Stimulated activated CD4-positive, alpha-beta T cell treated with anti-CD3 and anti-CD28 coated beads, TNF-alpha, amount 100 ng/mL, for 24 hours (primary cell): Measurements from ENCODE around the gene RGS5.
"Not testable (repeated sequence)": the region's sequence is repeated elsewhere in the genome, so short reads cannot be mapped to it uniquely, and the experiment has no call there.

ENCODE experiments used
- DNase-seq, 3 experiments: peaks; one replicate each; pipeline ENCODE4 v3.0.0-alpha.2; 2020; ENCODE audit warnings: low read depth in 3 of 3

The RGS5 gene, protein sequence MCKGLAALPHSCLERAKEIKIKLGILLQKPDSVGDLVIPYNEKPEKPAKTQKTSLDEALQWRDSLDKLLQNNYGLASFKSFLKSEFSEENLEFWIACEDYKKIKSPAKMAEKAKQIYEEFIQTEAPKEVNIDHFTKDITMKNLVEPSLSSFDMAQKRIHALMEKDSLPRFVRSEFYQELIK

DNA sequence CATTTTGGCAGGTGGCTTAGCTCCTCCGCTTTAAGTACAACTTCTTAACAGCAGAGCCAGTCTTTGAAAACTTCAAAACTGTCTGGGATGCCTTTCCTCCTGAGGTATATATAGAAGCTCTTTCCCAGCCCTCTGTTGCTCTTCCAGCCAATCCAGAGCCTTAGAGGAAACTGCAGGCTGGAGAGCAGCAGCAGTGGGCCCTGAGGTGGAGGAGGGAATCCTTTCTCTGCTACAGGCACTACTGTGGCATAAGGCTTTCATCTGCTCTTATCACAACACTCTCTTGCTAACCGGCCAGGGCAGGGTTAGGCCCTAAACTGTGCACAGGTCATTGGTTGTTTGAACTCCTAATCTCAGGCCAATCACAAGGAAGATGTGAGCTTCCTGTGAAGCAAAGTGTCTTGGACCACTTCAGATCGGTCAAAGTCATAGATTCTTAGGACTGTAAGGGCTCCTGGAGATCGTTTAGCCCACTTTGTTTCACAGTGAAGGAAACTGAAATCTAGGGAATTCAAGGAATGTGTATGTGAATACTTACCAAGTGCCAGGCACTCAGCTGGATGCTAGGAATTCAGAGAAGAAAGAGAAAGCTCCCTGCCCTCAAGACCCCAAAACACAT, at the start of gene RGS5:
Gene RGS5, minus strand, starts transcription at position 84 of the 619 bp plus-strand sequence. Its CDS starts 81 bp downstream, at position 3.
- DNase-seq = no peak

DNA sequence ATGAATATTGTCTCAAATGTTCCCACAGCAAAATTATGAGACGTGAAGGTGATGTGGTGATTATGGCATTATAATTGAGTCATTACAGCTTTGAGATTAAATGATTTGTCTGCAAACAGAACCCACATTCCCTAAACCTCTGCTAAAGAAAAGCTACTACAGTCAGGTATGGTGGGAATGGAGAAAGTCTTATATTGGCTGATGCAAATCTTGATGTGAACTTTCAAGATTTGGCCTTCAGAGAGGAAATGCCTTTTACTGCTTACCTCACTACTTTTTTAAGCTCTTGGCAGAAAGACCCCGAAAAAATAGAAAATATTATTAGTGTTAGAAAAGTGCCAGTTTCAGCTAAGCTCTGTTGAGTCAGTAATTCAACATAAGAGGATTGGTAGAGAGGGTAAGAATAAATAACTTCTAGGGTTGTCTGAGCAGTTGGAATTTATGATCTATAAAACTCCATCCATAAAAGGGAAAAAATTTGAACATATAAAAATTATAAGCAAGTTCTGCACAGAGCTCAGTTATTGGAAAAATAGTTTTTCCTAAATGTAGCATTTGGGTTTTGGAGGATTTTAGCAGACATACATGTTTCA, 47.8 kb upstream of the RGS5 start:
- DNase-seq = no peak

DNA sequence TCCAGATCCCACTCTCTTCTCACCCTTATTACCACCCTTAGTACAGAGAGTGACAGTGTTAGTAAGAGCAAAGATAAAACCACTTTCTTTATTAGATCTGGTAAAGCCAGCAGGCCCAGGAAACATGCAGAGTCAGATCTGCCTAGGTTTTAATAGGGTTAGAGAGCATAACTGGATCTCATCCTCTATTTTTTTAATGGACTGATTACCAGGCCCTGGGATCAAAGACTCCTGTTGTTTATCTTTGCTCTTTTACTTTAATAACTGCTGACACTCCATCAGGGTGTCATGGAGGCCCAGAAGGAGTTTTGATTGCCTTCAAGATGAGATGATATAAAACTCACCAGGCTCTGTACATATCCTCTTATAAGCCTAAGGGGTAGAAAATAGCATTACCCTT, 45.3 kb upstream of the RGS5 start:
- no peak for DNase-seq

DNA sequence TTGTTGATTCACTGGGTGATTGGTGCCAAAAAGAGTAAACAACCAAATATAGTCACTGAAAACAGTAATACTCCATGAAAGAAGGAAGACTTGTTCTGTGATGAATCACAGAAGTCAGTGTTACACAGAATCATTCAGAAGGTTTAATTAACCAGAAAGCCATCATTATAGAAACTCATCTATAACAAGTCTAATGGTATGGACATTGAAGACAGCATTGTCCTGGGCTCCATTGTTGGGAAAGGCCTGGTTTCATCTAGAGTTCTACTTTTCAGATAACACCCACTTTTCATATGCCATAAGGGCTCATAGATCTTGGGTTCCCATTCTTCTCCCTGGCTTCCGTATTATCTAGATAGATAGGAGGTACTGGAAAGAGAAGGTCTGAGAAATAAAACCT, 41.9 kb upstream of the RGS5 start:
- not testable (repeated sequence) for DNase-seq

DNA sequence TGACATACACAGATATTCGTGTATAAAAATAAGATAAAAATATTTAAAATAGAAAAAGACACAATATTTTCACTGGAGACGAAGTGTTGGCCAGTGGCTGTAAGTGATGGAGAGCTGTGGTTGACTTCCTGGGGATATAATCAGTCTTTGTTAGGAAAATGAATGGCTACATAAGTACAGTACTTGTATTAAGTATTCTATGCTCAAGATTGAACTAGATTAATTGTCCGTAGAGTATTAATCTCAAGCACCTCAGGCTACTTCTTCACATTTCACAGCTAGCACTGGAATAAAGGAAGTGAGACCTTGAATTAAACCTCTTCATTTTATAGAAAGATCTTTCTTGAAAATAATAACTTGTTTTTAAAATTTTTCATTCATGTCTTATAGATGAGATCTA, 39.0 kb upstream of the RGS5 start:
- DNase-seq = no peak

DNA sequence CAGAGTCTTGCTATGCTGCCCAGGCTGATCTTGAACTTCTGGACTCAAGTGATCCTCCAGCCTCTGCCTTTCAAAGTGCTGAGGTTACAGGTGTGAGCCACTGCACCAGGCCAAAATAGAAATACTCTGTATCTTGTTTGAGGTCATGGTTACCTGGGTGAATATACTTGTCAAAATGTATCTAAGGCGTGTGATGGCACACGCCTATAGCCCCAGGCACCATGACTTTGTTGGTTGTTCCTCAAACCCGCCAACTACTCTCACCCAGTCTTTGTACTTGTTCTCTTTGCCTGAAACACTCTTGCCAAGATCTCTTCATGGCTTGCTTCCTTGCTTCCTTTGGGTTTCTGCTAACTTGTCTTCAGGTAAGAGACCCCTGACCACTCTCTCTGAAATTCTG, 38.0 kb upstream of the RGS5 start:
- no peak for DNase-seq

DNA sequence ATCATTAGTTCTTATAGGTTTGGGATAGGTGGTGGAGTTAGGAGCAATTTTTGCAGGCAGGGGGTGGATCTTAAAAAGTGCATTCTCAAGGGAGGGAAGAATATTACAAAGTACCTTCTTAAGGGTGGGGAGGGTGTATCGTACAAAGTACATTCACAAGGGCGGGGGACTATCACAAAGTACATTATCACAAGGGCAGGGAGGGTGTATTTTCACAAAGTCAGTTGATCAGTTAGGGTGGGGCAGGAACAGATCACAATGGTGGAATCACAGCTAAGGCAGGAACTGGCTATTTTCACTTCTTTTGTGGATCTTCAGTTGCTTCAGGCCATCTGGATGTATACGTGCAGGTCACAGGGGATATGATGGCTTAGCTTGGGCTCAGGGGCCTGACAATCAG, 30.9 kb upstream of the RGS5 start:
- not testable (repeated sequence) for DNase-seq

DNA sequence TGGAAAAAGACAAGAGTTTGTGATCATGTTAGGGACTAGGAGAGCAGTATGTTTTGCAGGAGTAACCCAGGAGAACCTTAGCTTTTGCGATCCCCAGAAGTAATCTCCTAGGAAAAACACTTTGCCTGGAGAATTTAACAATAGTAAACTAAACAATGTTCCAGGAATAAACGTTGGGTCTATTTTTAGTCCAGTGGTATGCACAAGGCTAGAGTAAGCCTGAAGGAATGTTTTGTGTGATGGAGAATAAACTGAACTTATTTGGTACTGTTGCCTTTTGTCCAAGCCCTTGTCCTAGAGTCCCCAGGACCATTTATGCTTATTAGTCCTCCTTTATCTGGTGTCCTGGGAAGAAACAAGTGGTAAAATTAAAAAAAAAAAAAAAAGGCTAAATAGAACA, 28.7 kb upstream of the RGS5 start:
- no peak for DNase-seq

DNA sequence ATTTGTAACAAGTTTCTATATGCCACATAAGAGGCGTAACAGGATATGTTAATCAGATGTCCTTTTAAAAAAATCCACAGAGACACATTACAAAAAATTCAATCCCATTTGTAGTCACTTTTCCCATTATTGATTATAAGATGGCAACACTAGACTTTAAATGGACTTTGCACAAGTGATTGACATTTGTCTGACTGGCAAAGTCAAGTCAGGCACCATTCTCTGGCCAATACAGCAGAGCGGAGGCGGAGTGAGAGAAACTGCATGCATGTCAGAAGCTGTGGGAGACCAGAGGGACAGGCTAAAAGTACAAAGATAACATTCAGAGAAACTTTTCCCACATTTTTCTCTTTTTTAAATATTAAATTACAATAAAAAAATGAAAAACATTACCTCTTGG, 28.1 kb upstream of the RGS5 start:
- no peak for DNase-seq

DNA sequence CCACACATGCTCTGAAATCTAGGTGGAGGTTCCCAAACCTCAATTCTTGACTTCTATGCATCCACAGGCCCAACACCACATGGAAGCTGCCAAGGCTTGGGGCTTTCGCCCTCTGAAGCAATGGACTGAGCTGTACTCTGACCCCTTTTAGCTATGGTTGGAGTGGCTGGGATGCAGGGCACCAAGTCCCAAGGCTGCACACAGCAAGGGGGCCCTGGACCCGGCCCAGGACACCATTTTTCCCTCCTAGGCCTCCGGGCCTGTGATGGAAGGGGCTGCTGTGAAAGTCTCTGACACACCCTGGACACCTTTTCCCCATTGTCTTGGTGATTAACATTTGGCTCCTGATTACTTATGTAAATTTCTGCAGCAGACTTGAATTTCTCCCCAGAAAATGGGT, 25.6 kb upstream of the RGS5 start:
- not testable (repeated sequence) for DNase-seq

DNA sequence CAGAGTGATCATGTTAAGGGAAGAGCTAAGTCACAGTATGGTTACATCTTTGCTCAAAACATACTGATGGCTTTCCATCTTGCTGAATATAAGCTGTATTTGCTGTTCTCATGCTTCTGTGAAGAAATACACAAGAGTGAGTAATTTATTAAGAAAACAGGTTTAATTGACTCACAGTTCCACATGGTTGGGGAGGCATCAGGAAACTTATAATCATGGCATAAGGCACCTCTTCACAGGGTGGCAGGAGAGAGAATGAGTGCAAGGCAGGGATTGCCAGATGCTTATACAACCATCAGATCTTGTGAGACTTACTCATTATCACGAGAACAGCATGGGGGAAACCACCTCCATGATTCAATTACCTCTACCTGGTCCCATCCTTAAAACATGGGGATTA, 24.4 kb upstream of the RGS5 start:
- no peak for DNase-seq

DNA sequence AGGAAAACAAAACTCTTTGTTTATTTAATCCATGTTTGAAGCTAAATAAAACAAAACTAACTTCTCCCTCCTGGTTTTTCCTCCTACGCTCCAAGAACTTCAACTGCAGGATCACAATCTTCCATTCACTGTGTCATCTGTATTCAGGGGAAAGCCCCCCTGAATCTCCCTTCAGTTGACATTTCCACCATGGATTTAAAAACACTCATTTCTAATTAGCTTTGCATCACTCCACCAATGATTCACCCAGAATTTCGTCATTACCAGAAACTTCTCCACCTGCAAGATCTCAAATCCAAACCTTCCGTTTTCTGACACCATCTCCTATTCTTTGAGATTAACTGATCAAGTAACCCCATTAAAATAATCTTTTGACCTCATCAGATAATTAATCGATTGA, 10.9 kb upstream of the RGS5 start:
- DNase-seq = no peak

DNA sequence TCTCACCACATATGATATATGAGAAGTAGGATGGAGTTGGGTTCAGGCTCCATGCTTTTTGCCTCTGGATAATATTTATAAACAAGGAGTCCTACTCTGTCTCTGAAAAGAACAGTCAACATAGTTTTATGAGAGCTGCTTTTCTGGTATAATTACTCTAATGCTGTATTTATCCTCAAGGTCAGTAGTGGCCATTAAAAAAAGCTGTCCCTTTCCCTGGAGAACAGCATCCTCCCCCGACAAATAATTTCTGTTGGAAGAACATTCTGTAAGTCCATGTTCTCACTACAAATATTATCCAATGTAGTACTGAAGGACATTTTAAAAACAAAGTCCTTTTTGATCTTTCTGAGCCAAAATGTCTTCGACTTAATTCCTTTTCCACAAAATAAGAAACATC, 9.0 kb upstream of the RGS5 start:
- no peak for DNase-seq

DNA sequence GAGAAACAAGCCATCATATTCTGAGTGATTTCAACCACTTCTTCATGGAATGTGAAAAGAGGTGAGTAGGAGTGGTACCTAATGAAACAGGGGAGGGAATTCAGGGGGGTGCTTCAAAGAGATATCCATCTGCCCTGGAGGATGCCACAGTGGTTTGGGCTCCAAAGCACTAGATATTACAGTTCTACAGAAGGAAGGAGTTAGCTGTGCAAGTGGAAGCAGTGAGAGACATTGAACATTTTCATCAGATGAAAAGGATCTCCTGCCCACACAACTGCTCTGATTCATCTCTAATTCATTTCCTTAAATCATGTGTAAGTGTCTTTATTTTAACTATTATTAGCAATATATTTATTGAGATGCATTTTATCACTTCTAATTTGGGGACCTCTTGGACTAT, 2.8 kb upstream of the RGS5 start:
- DNase-seq = no peak

DNA sequence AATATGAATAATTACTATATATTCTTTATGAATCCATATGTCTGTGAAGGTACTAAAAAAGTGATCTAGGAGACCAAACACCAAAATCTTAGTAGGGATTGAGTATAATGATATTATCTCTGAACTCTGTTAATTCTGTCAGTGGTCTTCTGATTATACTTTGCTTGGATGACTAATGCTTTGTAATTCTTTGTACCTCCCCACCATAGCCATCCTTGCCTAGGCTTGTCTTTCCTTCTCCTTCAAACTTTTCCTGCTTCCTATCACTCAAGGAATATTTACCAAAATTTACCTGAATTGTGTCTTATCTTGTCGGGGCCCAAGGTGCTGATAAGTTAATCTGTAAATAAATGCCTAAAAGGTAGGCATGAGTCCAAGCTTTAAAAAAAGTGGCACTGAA, 845 bp upstream of the RGS5 start:
- DNase-seq = no peak

DNA sequence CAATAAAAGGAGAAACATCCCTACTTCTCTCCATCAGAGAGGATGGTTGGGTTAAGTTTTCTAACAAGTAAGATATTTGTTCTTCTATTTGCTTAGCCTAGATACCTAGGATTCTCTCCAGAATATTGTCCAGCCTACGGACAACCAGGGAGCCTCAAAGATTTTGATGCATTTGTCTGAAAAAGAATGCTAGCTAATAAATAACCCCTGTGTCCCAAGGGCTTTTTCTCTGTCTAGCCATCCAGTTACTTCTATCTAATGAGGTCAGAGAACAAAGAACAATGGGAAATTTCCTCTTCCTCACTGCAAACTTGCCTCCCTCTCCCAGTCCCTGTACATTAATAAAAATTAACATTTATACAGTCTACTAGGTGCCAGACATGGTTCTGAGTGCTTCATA, 810 bp downstream of the RGS5 start:
- DNase-seq = no peak

DNA sequence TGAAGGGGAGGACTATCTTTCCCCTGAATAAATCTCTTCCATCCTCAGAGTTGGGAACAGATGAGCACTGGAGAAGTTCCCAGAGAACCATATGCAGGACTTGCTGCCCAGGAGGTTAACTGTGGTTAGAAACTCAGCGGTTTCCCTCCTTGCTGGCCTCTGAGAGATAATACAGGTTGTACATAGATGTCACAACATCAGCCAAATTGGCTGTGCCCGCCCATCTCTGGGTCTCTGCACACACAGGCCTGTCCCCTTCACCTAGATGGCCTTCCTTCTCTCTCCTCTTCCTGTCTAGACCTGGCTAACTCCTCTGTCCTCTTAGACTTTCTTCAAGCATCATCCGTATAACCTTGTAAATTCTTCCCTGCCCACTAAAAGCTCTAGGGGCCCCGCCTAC, 5.7 kb downstream of the RGS5 start:
- no peak for DNase-seq

DNA sequence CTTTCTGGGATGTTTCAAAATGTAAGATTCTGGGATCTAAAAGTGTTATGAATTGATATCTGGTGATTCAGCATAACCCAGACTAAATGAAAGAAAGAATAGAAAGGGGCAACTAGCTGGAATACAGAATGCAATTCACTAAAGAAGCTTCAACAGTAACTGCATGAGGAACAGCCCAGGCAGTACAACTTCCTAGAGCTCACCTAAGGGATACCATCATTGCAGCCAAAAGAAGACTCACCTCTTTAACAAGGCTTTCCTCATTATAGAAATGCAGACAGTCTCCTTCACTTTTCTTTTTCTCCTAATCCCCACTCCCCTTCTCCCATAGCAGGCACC, 6.3 kb downstream of the RGS5 start:
- DNase-seq = no peak

DNA sequence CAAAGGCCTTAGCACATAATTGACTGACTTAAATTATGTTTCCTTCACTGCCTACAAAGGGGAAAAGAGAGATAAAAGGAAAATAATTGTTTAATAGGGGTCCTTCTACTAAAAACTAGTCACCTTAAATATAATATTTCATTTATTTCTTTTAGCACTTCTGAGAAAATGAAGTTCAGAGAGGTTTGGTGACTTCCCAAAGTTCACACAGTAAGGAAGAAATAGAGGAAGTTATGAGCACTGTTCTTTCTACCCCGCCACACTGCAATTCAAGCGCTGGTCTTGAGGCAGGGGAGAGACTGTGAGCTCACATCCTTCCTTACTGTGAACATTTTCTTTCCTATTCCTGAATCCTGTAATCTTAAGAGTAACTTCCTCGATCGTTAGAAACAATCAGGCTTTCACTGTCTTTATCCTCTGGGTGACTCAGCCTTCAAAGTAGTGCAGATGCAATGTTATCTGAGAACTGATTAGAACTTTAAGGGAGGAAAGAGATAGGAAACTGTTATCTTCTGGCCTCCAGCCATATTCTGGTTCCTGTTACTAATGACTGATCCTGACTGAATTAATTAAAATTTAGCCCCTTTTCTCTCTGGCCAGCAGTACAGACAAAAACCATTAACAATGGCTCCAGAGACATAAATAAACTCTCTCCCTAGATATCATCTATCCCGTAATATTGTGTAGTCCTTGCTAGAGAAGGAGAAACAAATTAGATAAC, 6.8 kb downstream of the RGS5 start:
- no peak for DNase-seq

DNA sequence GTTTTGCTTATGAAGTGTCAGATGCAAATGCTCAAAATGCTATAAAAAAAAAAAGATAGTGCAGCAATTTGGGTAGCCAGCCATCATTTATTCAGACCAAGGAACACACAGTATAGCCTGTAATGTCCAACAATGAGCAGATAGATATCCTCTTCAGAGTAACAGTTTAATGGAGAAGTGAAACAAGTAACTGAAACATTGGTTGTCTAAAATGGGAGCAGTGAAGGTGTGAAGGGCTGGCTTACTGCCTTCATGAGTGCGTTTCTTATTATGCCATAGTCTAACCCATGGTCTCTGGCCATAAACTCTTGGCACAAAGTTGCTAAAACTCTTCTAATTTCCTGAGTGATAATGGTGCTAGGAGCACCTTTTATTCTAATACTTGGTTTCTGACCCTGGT, 11.4 kb downstream of the RGS5 start:
- no peak for DNase-seq

DNA sequence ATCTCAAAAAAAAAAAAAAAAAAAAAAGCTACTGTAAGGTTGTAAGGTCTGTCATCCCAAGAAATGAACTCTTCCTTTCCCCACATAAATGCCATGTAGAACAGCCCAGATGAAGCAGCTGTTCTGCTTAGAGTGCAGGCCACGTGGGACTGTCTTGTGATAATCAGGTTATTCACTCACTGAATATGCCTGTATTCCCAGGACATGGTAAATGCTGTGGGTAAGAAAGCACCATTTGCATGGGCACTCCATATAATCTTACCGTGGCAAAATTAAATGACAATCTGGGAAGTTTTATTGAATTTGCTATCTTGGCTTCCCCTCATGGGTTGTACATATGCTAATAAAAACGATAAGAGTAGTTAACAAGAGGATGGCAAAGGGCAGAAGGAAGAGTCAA, 13.8 kb downstream of the RGS5 start:
- no peak for DNase-seq

DNA sequence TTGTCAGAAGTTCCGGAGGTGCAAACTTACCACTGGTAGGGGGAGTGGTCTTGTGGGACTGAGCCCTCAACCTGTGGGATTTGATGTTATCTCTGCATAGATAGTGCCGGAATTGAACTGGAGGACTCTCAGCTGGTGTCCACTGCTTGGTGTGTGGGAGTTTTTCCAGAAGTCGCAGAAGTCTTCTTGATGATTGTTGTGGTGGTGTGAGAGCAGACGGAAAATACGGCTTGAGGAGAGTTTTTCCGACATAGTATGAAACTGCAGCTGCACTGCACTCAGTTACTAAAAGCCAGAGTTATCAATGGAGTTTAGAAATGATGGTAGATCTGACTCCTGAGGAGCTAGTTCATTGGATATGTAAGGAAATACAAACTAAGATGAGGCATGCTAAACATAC, 14.9 kb downstream of the RGS5 start:
- DNase-seq = no peak

DNA sequence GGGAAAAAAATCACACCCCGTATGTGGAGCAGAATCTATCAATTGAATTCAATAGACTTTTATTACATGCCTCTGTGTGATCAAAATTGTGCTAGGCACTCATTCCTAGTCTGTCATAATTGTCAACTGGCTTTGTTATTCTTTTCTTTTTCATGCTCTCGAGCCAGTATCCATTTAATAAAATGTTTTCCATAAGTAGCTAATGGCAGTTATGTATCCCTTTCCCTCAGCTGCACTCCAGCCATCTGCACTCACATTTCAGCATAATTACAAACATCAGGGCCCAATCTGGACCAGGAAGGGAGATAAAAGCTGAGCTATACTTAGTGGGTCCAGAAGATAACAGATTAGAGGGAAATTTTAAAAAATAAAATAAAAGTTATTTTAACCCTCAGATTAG, 15.9 kb downstream of the RGS5 start:
- no peak for DNase-seq
